Lower leg skin (tissue), 4 donors: ENCODE data around the gene CD180. TPM values are rescaled to one million over a fixed set of nuclear protein-coding genes. Genes with fewer than 3 reads are reported as not detected.

Experiments
- DNase-seq, 2 donors: peaks; one replicate each; pipeline ENCODE4 v3.0.0-alpha.2; 2019; ENCODE audit warnings: low spot score in 2 of 2
- H3K4me3 ChIP-seq: fragments of 200-600 bp; sonication (generic); 2 replicates; pipeline ENCODE4 v1.5.1; 2017; ENCODE audit warnings: mild to moderate bottlenecking, low read depth; ENCODE audit not compliant: poor library complexity, severe bottlenecking
- POLR2A ChIP-seq, 2 donors: fragments of 450-650 bp; IDR thresholded peaks; one replicate each; pipeline ENCODE4 v1.6.1; 2016 to 2017; ENCODE audit warnings: antibody characterized with exemption in 2 of 2, mild to moderate bottlenecking in 1 of 2, moderate library complexity in 1 of 2
- WGBS, 2 donors: methylation state at CpG; one replicate each; pipeline ENCODE4 v1.1.5; 2018; 5-methylcytosine and 5-hydroxymethylcytosine counted together
- intact Hi-C: fragments of 100-400 bp; cut with DNase I; formaldehyde crosslinking; loops from one replicate; pipeline ENCODE4 v1.15.0; 2023; ENCODE audit warnings: low total_unique reads
- total RNA-seq, 4 donors: library from RNA; depleted of rRNA; stranded (reverse); fragments of >200 nt; gene quantifications; one replicate each; pipeline ENCODE4 v1.1.0, GENCODE V29; 2016
- TF ChIP-seq, protein P1 (sequence below), 3 donors: fragments of 450-650 bp; IDR thresholded peaks; one replicate each; pipeline ENCODE4 v1.5.1; 2016; ENCODE audit warnings: antibody characterized with exemption in 3 of 3, mild to moderate bottlenecking in 3 of 3, moderate library complexity in 2 of 3

The CD180 gene
- total RNA-seq, 4 donors from 2014 or later = 0.08 to 0.42 (median 0.27) TPM

DNA sequence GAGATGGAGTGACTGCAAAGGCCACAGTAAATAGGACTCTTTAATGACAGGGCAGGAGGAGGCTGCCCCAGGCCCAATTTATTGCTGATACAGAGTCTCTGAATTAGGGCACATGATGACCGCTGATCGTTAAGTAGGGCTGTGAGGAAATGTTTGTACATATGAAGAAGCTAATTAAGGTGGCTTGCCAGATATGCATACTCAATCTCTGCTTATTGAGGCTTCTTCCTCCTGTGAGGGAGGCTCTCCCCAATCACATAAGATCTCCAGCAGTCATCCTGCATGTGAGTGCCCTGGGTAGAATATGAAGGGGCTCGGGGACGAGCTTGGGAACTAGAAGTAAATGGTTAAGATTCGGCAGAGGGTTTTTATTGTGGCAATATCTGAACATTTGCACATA lies 8.2 kb upstream of the CD180 start:
- intact Hi-C loops = loop anchor here (10.0 kb wide), 1 partner anchor 220 kb away; no protein-coding TSS in a partner anchor
- TF ChIP-seq POLR2A (IDR thresholded peaks at IDR 0.05) = no peak
- TF ChIP-seq, protein P1, sequence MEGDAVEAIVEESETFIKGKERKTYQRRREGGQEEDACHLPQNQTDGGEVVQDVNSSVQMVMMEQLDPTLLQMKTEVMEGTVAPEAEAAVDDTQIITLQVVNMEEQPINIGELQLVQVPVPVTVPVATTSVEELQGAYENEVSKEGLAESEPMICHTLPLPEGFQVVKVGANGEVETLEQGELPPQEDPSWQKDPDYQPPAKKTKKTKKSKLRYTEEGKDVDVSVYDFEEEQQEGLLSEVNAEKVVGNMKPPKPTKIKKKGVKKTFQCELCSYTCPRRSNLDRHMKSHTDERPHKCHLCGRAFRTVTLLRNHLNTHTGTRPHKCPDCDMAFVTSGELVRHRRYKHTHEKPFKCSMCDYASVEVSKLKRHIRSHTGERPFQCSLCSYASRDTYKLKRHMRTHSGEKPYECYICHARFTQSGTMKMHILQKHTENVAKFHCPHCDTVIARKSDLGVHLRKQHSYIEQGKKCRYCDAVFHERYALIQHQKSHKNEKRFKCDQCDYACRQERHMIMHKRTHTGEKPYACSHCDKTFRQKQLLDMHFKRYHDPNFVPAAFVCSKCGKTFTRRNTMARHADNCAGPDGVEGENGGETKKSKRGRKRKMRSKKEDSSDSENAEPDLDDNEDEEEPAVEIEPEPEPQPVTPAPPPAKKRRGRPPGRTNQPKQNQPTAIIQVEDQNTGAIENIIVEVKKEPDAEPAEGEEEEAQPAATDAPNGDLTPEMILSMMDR (IDR thresholded peaks at IDR 0.05) = no peak
- no peak for DNase-seq
- WGBS, 2 donors = 80 to 84% methylated on average over 5 of the region's 5 CpGs
- H3K4me3 ChIP-seq = no peak overlapping the region

DNA sequence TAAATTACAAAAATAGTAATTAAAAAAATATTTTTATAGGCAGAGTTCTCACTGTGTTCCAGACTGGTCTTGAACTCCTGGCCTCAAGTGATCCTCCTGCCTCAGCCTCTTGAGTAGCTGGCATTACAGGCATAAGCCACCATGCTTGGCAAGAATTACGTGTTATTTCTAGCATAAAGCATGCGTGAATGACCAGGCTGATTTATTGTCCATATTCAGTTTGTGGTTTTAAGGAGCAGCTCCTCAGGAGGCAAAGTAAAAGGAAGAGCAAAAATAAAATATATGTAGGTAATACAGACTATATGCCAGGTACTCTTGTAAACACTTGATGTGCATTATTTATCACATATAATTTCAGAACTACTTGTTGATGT lies 7.1 kb upstream of the CD180 start:
- no peak for DNase-seq
- 66 to 72% methylated on average over 2 of the region's 2 CpGs for WGBS, 2 donors
- intact Hi-C loops = loop anchor here (10.0 kb wide), 1 partner anchor 219 kb away; no protein-coding TSS in a partner anchor

DNA sequence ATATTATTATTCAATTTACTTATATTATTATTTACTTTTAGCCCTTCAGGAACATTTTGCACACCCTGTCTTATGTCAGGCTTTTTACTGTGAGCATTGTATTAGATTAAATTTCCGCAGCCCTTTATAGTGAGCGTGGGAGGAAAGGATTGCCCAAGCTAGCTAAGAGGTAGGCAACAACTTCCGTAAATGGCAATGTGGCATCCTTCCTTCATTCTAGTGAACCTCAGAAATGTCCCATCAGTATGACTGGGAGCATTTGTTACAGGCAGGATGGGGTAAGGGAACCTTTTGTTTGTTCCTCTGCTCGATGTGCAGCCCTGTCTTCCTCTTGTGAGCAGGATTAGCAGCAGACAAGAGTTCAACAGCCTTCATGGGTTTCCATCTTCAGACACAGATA lies 6.2 kb upstream of the CD180 start:
- H3K4me3 ChIP-seq = no peak overlapping the region
- no peak for DNase-seq
- WGBS, 2 donors = 87 to 88% methylated on average over 4 of the region's 4 CpGs
- TF ChIP-seq POLR2A (IDR thresholded peaks at IDR 0.05) = no peak
- TF ChIP-seq, protein P1 (IDR thresholded peaks at IDR 0.05) = no peak
- intact Hi-C loops = loop anchor here (10.0 kb wide), 1 partner anchor 218 kb away; no protein-coding TSS in a partner anchor

More for the DNA sequence above, 7.1 kb upstream of the CD180 start:
- no peak overlapping the region for H3K4me3 ChIP-seq
- TF ChIP-seq, protein P1 (IDR thresholded peaks at IDR 0.05) = no peak
- no peak for TF ChIP-seq POLR2A (IDR thresholded peaks at IDR 0.05)

DNA sequence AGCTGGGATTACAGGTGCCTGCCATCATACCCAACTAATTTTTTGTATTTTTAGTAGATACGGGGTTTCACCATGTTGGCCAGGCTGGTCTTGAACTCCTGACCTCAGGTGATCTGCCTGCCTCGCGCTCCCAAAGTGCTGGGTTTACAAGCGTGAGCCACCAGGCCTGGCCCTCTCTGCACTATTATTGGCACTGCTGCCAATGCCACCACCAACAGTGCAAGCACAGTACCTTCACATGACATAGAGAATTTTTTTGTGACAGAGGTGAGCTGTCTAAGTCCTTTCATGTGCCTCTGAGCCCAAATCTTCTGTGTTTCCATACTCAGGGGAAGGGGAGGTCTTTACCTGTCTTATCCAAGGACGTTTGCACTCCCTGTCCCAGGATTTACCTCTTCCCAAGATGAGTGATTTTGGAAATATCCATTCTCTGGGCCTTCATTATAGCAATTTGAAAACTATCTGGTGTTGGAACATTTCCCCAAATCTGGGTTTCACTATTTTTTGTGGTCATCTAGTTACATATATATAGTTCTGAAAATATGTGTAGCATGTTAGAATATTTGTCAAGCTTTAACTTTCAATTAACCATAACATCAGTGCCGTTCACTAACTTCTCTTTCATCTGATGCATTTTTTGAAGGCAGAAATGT lies 5.4 kb upstream of the CD180 start:
- DNase-seq = no peak
- intact Hi-C loops = loop anchor here (10.0 kb wide), 1 partner anchor 217 kb away; no protein-coding TSS in a partner anchor
- TF ChIP-seq, protein P1 (IDR thresholded peaks at IDR 0.05) = no peak
- TF ChIP-seq POLR2A (IDR thresholded peaks at IDR 0.05) = no peak
- no peak overlapping the region for H3K4me3 ChIP-seq
- 90 to 92% methylated on average over 6 of the region's 6 CpGs for WGBS, 2 donors

DNA sequence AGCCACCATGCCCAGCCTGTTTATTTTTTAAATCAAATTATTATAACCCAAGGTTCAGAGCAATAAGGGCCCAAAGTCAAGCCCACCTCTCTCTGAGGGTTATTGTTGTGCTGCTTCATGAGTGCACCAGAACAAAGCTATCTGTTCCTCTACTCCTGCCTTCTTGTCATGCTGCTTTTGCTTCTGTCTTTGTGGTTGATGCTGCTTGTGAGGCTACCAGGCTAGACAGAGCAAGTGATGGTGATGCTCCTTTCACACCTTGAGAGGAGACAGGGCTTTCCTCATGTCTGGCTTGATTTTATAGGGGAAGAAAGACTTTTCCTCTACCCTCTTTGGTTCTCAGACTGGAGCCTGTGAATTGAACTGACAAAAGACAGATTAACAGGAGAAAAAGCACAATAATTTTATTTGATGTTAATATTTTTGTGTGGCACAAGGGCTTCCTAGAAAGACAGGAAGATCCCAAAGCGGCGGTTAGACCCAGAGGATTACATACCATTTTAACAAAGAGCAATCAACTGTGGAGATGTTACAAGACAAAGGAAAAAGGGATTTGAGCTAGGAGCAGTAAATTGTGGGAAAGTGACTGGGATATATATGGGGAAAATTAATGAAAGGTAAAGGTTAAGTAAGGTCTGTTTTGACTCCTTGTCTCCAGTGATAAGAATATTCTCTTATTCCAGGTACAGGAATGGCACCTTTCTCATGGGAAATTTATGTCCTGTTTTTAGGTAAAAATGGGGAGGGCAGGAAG lies 4.4 kb upstream of the CD180 start:
- 98 to 99% methylated on average over 2 of the region's 2 CpGs for WGBS, 2 donors
- TF ChIP-seq POLR2A (IDR thresholded peaks at IDR 0.05) = no peak
- TF ChIP-seq, protein P1 (IDR thresholded peaks at IDR 0.05) = no peak
- intact Hi-C loops = loop anchor here (10.0 kb wide), 1 partner anchor 216 kb away; no protein-coding TSS in a partner anchor

More for the DNA sequence above, 4.4 kb upstream of the CD180 start:
- H3K4me3 ChIP-seq = no peak overlapping the region
- DNase-seq = no peak
